H1 (cell line): ENCODE data around the gene ZNF260. TPM values are rescaled to one million over a fixed set of nuclear protein-coding genes. Genes with fewer than 3 reads are reported as not detected.
"Not testable (repeated sequence)": the region's sequence is repeated elsewhere in the genome, so short reads cannot be mapped to it uniquely, and the experiment has no call there.

Source experiments
- CTCF ChIA-PET: fragments of 300-600 bp; sonication (Branson Sonifier 250); formaldehyde crosslinking; loops from one replicate; lab custom pipeline; 2021; ENCODE audit not compliant: partially characterized antibody; lab: Charles Lee
- POLR2A ChIA-PET: fragments of 300-600 bp; sonication (Branson Sonifier 250); formaldehyde crosslinking; loops from one replicate; lab custom pipeline; 2021; ENCODE audit warnings: inconsistent platforms; ENCODE audit not compliant: partially characterized antibody; lab: Charles Lee
- DNase-seq, 2 experiments: peaks; one replicate each; pipeline versions ENCODE4 v3.0.0 to v3.0.0-alpha.2; 2010 to 2022; ENCODE audit warnings: low spot score in 2 of 2, low read depth in 1 of 2, mixed read lengths in 1 of 2
- FAIRE-seq: peaks from 2 replicates; lab custom pipeline; 2011; peaks lifted over from hg19 to GRCh38; lab: Jason Lieb, UNC
- H2AFZ ChIP-seq: 2 replicates; pipeline ENCODE4 v1.8.1; 2012; ENCODE audit warnings: low read length, inconsistent platforms
- H2AK5ac ChIP-seq: 2 replicates; pipeline ENCODE4 v1.6.1; 2013; ENCODE audit warnings: low read depth, low read length
- H2BK120ac ChIP-seq: replicated peaks from 2 replicates; pipeline ENCODE3; 2013; ENCODE audit warnings: low read depth, low read length, inconsistent platforms
- H2BK12ac ChIP-seq: 2 replicates; pipeline ENCODE4 v1.6.1; 2013; ENCODE audit warnings: low read depth, low read length
- H2BK15ac ChIP-seq: 2 replicates; pipeline ENCODE4 v1.6.1; 2013; ENCODE audit warnings: low read length
- H2BK20ac ChIP-seq: 2 replicates; pipeline ENCODE4 v1.6.1; 2013; ENCODE audit warnings: low read length
- H2BK5ac ChIP-seq: 2 replicates; pipeline ENCODE4 v1.6.1; 2013; ENCODE audit warnings: low read depth, low read length
- H3K14ac ChIP-seq: 2 replicates; pipeline ENCODE4 v1.6.1; 2013; ENCODE audit warnings: inconsistent platforms; ENCODE audit not compliant: insufficient read length
- H3K18ac ChIP-seq: 2 replicates; pipeline ENCODE4 v1.6.1; 2013; ENCODE audit warnings: low read length; ENCODE audit errors: extremely low read depth
- H3K23ac ChIP-seq: 2 replicates; pipeline ENCODE4 v1.6.1; 2013; ENCODE audit warnings: inconsistent platforms; ENCODE audit not compliant: insufficient read length
- H3K23me2 ChIP-seq: 2 replicates; pipeline ENCODE4 v1.6.1; 2013; ENCODE audit warnings: low read depth, low read length
- H3K27ac ChIP-seq: 2 replicates; pipeline ENCODE4 v1.6.1; 2011; ENCODE audit warnings: low read depth, low read length, inconsistent platforms
- H3K27me3 ChIP-seq, 4 experiments: replicated peaks in 1 of 4; 1 replicate in 1 of 4; 2 replicates in 3 of 4; pipeline versions ENCODE4 v1.6.1 to v1.8.1; 2011 to 2013; ENCODE audit warnings: low read length in 3 of 4, mild to moderate bottlenecking in 3 of 4, inconsistent platforms in 2 of 4, mixed read lengths in 2 of 4, moderate library complexity in 1 of 4; ENCODE audit not compliant: control insufficient read depth in 3 of 4, insufficient read depth in 3 of 4; ENCODE audit errors: extremely low read depth in 1 of 4
- H3K36me3 ChIP-seq, 4 experiments: 2 replicates each; pipeline versions ENCODE4 v1.6.1 to v1.8.1; 2011 to 2013; ENCODE audit warnings: mild to moderate bottlenecking in 4 of 4, low read length in 3 of 4, moderate library complexity in 2 of 4, control low read depth in 1 of 4, inconsistent platforms in 1 of 4; ENCODE audit not compliant: insufficient read depth in 4 of 4, control insufficient read depth in 2 of 4
- H3K4ac ChIP-seq: replicated peaks from 2 replicates; pipeline ENCODE3; 2013; ENCODE audit warnings: low read length, low read depth, mixed read lengths, inconsistent platforms; ENCODE audit not compliant: insufficient read length
- H3K4me1 ChIP-seq, 4 experiments: replicated peaks in 1 of 4; 1 replicate in 1 of 4; 2 replicates in 3 of 4; pipeline versions ENCODE4 v1.6.1 to v1.8.1; 2011 to 2013; ENCODE audit warnings: low read length in 3 of 4, inconsistent platforms in 2 of 4, mixed read lengths in 1 of 4; ENCODE audit not compliant: insufficient read depth in 4 of 4, control insufficient read depth in 3 of 4
- H3K4me2 ChIP-seq, 2 experiments: 2 replicates each; pipeline versions ENCODE4 v1.6.1 to v1.8.1; 2011 to 2013; ENCODE audit warnings: low read depth in 2 of 2, low read length in 2 of 2, control low read depth in 1 of 2, inconsistent platforms in 1 of 2, mild to moderate bottlenecking in 1 of 2; ENCODE audit not compliant: insufficient read depth in 1 of 2
- H3K4me3 ChIP-seq, 4 experiments: fragments of 200-600, 300-600 bp in 1 of 4; sonication (generic), shearing (Covaris generic), sonication (Bioruptor Twin) in 1 of 4; 2 replicates each; pipeline versions ENCODE4 v1.5.1 to v1.8.1; 2011 to 2016; ENCODE audit warnings: low read length in 4 of 4, low read depth in 3 of 4, control low read depth in 2 of 4, inconsistent platforms in 2 of 4, mild to moderate bottlenecking in 2 of 4, mixed read lengths in 1 of 4, moderate library complexity in 1 of 4; ENCODE audit not compliant: insufficient read depth in 2 of 4; ENCODE audit errors: extremely low read depth in 1 of 4
- H3K56ac ChIP-seq: replicated peaks from 2 replicates; pipeline ENCODE3; 2013; ENCODE audit warnings: low read depth, mild to moderate bottlenecking, mixed read lengths, low read length, inconsistent platforms; ENCODE audit not compliant: insufficient read length
- H3K79me1 ChIP-seq: 2 replicates; pipeline ENCODE4 v1.6.1; 2013; ENCODE audit warnings: low read depth, low read length, control low read depth
- H3K79me2 ChIP-seq, 2 experiments: 2 replicates each; pipeline versions ENCODE4 v1.6.1 to v1.8.1; 2012 to 2013; ENCODE audit warnings: low read length in 2 of 2, mild to moderate bottlenecking in 2 of 2, inconsistent platforms in 1 of 2; ENCODE audit not compliant: insufficient read depth in 2 of 2, control insufficient read depth in 1 of 2
- H3K9ac ChIP-seq, 4 experiments: replicated peaks in 1 of 4; 1 replicate in 1 of 4; 2 replicates in 3 of 4; pipeline versions ENCODE4 v1.6.1 to v1.8.1; 2011 to 2013; ENCODE audit warnings: low read depth in 3 of 4, low read length in 3 of 4, control low read depth in 2 of 4, mild to moderate bottlenecking in 2 of 4, moderate library complexity in 2 of 4, inconsistent platforms in 1 of 4; ENCODE audit errors: extremely low read depth in 1 of 4
- H3K9me3 ChIP-seq, 2 experiments: 2 replicates each; pipeline versions ENCODE4 v1.6.1 to v1.8.1; 2012 to 2013; ENCODE audit warnings: mild to moderate bottlenecking in 2 of 2, moderate library complexity in 2 of 2, control low read depth in 1 of 2, inconsistent platforms in 1 of 2, low read depth in 1 of 2, low read length in 1 of 2, mixed read lengths in 1 of 2; ENCODE audit not compliant: insufficient read depth in 2 of 2
- H4K20me1 ChIP-seq, 2 experiments: replicated peaks in 1 of 2; 2 replicates each; pipeline versions ENCODE3 to v1.8.1; 2011 to 2013; ENCODE audit warnings: inconsistent platforms in 2 of 2, low read length in 2 of 2, mild to moderate bottlenecking in 1 of 2; ENCODE audit not compliant: insufficient read depth in 2 of 2, control insufficient read depth in 1 of 2
- H4K5ac ChIP-seq: 2 replicates; pipeline ENCODE4 v1.6.1; 2013; ENCODE audit warnings: low read length, low read depth, mixed read lengths, inconsistent platforms; ENCODE audit not compliant: insufficient read length
- H4K8ac ChIP-seq: 2 replicates; pipeline ENCODE4 v1.8.0; 2013; ENCODE audit warnings: mild to moderate bottlenecking, moderate library complexity, low read length, inconsistent platforms; ENCODE audit not compliant: insufficient read depth; ENCODE audit errors: extremely low read depth
- H4K91ac ChIP-seq: replicated peaks from 2 replicates; pipeline ENCODE3; 2013; ENCODE audit warnings: low read length, mixed read lengths, inconsistent platforms; ENCODE audit not compliant: insufficient read length
- WGBS, 2 experiments: shearing (Covaris generic) in 1 of 2; methylation state at CpG; one replicate each; pipeline versions ENCODE4 v1.1.6 to v1.1.7; 2013 to 2015; ENCODE audit warnings: low lambda C conversion rate in 2 of 2, mixed read lengths in 2 of 2, inconsistent platforms in 1 of 2, low coverage in 1 of 2, missing lambda C conversion rate in 1 of 2; ENCODE audit not compliant: insufficient replicate concordance in 2 of 2, insufficient coverage in 1 of 2, insufficient read length in 1 of 2; ENCODE audit errors: extremely low coverage in 1 of 2, missing lambda C conversion rate in 1 of 2; 5-methylcytosine and 5-hydroxymethylcytosine counted together
- polyA plus RNA-seq, 7 experiments: library from polyadenylated mRNA; depleted of rRNA in 3 of 7; stranded (reverse) in 5 of 7; unstranded in 2 of 7; fragments of >200 nt in 5 of 7; fragments of 200-250 nt in 2 of 7; gene quantifications; 1 replicate in 5 of 7; 2 replicates in 1 of 7; 4 replicates in 1 of 7; pipeline versions ENCODE4 v1.2.1 to v1.2.3, GENCODE V29; 2011 to 2013; ENCODE audit warnings: missing spikeins in 2 of 7, mixed read lengths in 2 of 7
- total RNA-seq: library from RNA; stranded (reverse); fragmentation: NEBNext Ultra II Directional; extraction: Animal tissue kit (Norgen Biotek cat#: 25700); gene quantifications from 2 replicates; pipeline ENCODE4 v1.2.1, GENCODE V29; 2021

The ZNF260 gene
- total and polyA plus RNA-seq, 2 of the 8 experiments (the other 6 are each of a cell fraction or from before 2014, with no cell fraction given), result 5.5 to 30.7 TPM

GRCh38 chr19:36490846-36491245, 37.2 kb downstream of the ZNF260 start:
- H3K4me1 ChIP-seq, H2BK15ac ChIP-seq, CTCF ChIA-PET, H3K9ac ChIP-seq, H4K20me1 ChIP-seq, H3K18ac ChIP-seq, FAIRE-seq, H2AK5ac ChIP-seq, H3K23ac ChIP-seq, H2AFZ ChIP-seq, H2BK5ac ChIP-seq, H3K14ac ChIP-seq, DNase-seq, H3K56ac ChIP-seq, H2BK20ac ChIP-seq, H3K4me2 ChIP-seq, H3K4ac ChIP-seq, H3K36me3 ChIP-seq, H3K23me2 ChIP-seq, H2BK120ac ChIP-seq, H3K4me3 ChIP-seq, H4K8ac ChIP-seq, H3K79me1 ChIP-seq, H4K91ac ChIP-seq, H4K5ac ChIP-seq, H3K27ac ChIP-seq, H2BK12ac ChIP-seq, H3K27me3 ChIP-seq: not testable (repeated sequence)
- peaks cover 0 to 22% of the 10 kb centered on the region in 2 experiments; a peak in 2 of 4 replicates for H3K79me2 ChIP-seq
- H3K9me3 ChIP-seq, result peaks cover 11 to 17% of the 10 kb centered on the region in 2 experiments; a peak in 3 of 4 replicates
- WGBS, 2 experiments, result no CpG with 5 or more reads among the region's 29 CpGs
- POLR2A ChIA-PET, result interaction anchor here (2.0 to 4.1 kb wide), 4 partner anchors 37 to 359 kb away, joined by 4 to 72 read pairs (median 32); partner anchors contain the start of genes ZFP82, ZNF260 and ZNF345
